ENCODE data around the gene ANKRD9.

ANKRD9 gene

DNA sequence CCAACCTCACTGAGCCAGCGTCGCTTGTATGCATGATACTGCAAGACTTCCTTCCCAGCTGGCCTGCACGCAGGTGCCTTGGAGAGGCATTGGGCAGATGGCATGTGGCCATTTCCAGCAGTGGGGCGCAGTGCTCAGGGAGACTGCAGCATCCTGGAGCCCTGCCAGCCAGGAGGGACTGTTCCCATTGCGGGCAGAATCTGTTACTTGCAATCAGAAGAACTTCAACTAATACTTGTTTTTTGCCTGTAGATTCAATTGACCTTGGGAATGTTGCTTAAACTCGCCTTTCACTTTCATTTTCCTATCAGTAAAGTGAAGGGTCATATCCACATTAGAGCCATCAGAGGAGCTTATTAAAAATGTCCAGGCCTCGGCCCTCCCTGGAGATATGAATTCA is 29.8 kb downstream of the ANKRD9 start:
- DNase-seq (ENCODE audit: insufficient read length, low spot score) (no peak), FAIRE-seq (no peak)

DNA sequence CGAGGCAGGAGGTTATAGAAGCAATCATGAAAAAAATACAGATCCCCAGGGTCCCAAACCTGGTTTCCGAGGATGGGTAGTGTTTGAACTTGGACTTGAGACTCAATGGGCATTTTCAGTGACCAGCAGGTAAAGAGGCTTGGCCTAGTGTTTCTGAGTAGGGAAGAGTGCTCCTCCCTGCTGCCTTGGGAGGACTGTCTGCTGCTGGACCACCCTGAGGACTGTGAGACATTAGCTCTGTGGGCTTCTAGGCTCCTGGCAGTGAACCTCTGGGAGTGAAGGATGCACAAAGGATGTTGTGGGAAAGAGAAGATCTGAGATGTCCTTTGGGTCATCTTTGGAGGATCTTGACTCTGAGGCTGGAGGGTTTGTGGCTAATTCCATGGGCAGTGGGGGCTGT is 30.5 kb downstream of the ANKRD9 start:
- no peak for FAIRE-seq
- DNase-seq (ENCODE audit: insufficient read length, low spot score): no peak

DNA sequence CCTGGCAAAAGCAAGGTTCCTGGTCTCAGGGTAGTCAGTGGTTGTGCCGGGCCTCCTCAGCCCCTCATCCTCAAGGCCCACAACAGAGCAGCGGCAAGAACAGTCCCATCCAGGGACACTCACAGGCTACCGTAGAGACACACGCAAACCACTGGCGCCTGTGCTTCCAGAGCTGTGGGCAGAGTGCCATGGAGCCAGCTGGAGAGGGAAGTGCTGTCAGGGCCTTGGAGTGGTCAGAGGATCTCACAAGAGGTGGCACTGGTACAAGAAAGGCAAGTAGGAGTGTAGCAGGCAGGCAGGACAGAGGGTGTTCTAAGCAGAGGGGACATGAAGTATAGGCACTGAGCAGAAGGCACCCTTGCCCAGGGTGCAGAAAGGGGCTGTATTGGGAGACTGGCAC is 34.6 kb downstream of the ANKRD9 start:
- FAIRE-seq: no peak
- DNase-seq (ENCODE audit: insufficient read length, low spot score): no peak

DNA sequence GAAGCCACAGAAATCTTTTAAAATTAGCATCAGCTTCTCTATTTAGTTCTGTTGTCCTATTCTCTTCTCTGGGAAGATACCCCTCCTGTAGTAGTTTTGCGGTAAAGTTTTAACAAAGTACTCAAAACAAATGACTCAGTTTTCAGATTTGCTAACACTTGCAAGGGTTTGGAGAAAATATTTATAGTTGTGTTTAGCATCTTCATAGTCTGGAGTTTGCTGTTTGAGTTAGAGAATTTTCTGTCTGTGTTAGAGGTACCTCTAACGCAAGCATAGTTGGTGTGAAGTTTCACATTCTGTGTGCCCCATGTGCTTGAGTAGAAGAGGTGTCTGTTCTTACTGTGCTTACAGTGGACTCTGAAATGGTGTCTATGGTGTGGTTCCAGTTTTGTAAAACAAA is 36.0 kb downstream of the ANKRD9 start:
- FAIRE-seq (no peak), DNase-seq (ENCODE audit: insufficient read length, low spot score) (no peak)

GRCh38 chr14:102472791-102473150 is 36.8 kb downstream of the ANKRD9 start:
- no peak for DNase-seq (ENCODE audit: insufficient read length, low spot score)
- FAIRE-seq: no peak

DNA sequence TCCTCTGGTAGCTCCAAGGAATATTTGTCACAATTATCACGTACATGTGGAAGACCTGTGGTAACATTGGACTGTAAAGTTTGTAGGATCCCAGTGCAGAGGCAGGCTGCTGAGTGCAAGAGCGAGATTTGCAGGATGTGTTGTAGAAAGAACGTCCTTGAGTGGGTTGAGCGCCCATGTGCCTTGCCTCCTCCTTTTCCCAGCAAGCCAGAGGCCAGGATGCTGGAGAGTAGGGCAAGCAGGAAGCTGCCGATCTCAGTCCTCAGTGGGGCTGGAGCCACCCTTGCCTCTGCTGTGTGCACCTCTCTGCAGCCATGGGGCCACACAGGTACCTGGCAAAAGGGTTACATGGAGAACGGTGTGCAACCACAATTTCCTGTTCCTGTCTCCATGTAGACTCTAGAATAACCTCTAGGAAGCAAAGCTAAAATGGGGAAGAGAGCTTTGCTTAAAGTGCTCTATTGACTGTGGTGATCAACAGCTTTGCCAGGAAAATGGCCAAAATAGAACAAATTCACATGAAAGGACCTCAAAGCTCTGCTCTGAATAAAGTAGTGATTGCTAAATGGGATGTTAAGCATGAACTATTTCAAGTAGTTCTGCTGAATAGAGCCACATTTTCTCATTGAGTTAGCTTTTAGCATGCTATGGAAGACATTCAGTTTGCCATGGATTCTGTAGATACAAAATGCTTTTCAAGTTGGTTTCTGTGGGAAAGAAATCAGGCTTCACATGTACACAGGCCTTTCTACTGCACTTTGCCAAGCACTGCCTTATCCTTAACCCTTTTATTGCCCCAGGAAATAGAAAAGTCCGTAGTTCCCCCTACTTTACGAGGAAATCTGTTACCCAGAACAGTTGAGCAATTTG is 37.4 kb downstream of the ANKRD9 start:
- FAIRE-seq: no peak
- DNase-seq (ENCODE audit: insufficient read length, low spot score): no peak

DNA sequence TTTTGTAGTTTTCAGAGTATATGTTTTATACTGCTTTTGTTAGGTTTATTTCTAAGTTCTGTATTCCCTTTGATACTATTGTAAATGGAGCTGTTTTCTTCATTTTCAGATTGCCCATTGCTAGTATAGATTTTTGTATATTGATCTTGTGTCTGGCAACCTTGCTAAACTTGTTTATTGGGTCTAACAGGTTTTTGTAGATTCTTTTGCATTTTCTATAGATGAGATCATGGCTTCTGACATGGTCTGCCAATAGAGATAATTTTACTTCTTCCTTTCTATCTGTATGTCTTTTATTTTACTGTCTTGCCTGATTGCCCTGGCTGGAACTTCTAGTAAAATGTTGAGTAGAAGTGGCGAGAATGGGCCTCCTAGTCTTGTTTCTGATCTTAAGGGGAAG is 40.3 kb downstream of the ANKRD9 start:
- no peak for DNase-seq (ENCODE audit: insufficient read length, low spot score)
- no peak for FAIRE-seq

- FAIRE-seq: no peak
- no peak for DNase-seq (ENCODE audit: insufficient read length, low spot score)
Observed at GRCh38 chr14:102464846-102465341, 44.7 kb downstream of the ANKRD9 start.

DNA sequence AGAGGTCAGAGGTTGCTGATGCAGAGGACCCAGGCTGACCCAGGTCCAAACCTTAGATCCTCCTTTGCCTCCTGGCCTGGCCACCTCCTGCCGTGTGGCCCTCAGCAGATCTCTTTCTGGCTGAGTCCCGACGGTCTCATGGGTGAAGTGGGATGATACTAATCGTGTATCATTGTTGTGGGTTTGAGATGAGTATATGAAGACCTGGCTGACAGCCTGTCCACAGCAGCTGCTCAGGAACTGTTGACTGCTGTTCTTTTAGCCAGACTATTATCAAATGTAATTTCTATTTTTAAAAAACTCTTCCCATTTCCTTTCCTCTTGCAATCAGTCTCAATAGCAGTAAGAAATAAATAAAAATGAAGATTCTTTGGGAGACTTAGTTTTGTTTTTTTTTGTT is 45.6 kb downstream of the ANKRD9 start:
- FAIRE-seq (no peak), DNase-seq (ENCODE audit: insufficient read length, low spot score) (no peak)

- DNase-seq (ENCODE audit: insufficient read length, low spot score) (no peak), FAIRE-seq (no peak)
Observed at GRCh38 chr14:102462391-102462790, 47.2 kb downstream of the ANKRD9 start.

DNA sequence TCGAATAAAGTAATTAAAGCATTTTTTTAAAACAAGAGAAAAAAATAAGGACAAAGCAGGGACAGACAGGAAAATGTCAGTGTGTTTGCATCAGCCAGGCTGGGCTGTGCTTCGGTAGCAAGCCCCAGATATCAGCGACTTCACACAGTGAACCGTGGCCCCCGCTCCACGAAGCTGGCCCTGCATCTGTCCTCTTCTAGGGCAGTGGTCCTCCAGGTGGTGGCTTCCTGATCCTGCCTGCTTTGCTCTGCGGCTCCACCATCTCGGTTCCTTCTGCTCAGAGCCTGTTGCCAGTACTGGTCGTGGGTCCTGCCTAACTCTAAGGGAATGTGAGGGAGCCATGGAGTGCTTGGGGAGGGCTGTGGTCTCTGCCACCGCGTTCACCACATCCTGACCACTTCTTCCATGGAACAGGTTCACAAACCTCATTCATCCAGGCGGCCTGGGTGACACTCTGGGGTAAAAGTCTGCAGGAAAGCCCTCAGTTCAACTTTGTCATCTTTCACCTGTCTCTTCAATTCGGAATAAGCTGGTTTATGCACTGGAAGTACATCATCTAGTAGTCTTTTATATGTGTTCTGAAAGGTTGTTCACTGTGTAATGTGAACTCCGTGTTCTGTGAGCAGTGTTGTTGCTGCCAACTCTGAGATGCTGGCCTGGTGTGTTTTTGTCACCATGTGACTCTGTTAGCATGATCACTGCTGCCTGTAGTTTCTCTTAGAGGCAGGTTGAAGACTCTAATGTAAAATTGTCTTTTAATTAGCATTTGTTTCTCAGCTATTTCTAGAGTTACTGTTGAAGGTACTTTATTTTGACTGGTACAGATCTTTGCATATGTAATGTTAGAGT is 47.9 kb downstream of the ANKRD9 start:
- FAIRE-seq (no peak), DNase-seq (ENCODE audit: insufficient read length, low spot score) (no peak)

- DNase-seq (ENCODE audit: insufficient read length, low spot score) (no peak), FAIRE-seq (no peak)
Observed at GRCh38 chr14:102457509-102457908, 52.1 kb downstream of the ANKRD9 start.

- DNase-seq (ENCODE audit: insufficient read length, low spot score) (no peak), FAIRE-seq (no peak)
Observed at GRCh38 chr14:102454711-102455110, 54.9 kb downstream of the ANKRD9 start.

- FAIRE-seq: no peak
- DNase-seq (ENCODE audit: insufficient read length, low spot score): no peak
Observed at GRCh38 chr14:102452302-102452701, 57.3 kb downstream of the ANKRD9 start.
